HepG2 (cell line): ENCODE data around the gene AEN. TPM values are rescaled to one million over a fixed set of nuclear protein-coding genes. Genes with fewer than 3 reads are reported as not detected.
A peak's percentile ranks its signal among the peaks of the same experiment; 100 is the strongest.

ENCODE experiments used
- ATAC-seq: fragments of 200-7000 bp; cut with Tn5 transposase; 3 replicates; pipeline ENCODE4 v1.9.1; 2020; ENCODE audit warnings: mild to moderate bottlenecking, moderate library complexity
- BruUV-seq: library from RNA; stranded (reverse); fragments of 400-500 nt; replicated peaks from 2 replicates; lab custom pipeline; 2021; lab: Mats Ljungman, UMichigan
- CTCF ChIA-PET: fragments of 300-600 bp; formaldehyde crosslinking; extraction: SDS; loops from one replicate; lab custom pipeline; 2021; ENCODE audit warnings: low total read pairs, inconsistent platforms, low intra/inter-chr PET ratio; lab: Yijun Ruan, JAX
- POLR2A ChIA-PET: fragments of 350-600 bp; sonication (Branson Sonifier 250); formaldehyde crosslinking; loops from one replicate; lab custom pipeline; 2020; ENCODE audit warnings: antibody characterized with exemption, inconsistent platforms; lab: Yijun Ruan, JAX
- DNase-seq: peaks from one replicate; pipeline ENCODE4 v3.0.0-alpha.2; 2015; ENCODE audit warnings: low spot score
- FAIRE-seq: peaks from 3 replicates; lab custom pipeline; 2011; peaks lifted over from hg19 to GRCh38; lab: Jason Lieb, UNC
- H2AFZ ChIP-seq: one replicate; pipeline ENCODE4 v1.6.1; 2011; ENCODE audit warnings: low read length, inconsistent platforms
- H3K27ac ChIP-seq: fragments of 300-600 bp; 3 replicates; pipeline ENCODE4 v1.8.0; 2011; ENCODE audit warnings: mixed run types, mild to moderate bottlenecking, mixed read lengths, low read length, inconsistent platforms; ENCODE audit not compliant: insufficient read depth; ENCODE audit errors: extremely low read length
- H3K27me3 ChIP-seq, 2 experiments: fragments of 200-600 bp in 1 of 2; 2 replicates in 1 of 2; 3 replicates in 1 of 2; pipeline versions ENCODE4 v1.6.0 to v1.8.0; 2011; ENCODE audit warnings: low read length in 2 of 2, mild to moderate bottlenecking in 2 of 2, moderate library complexity in 2 of 2, inconsistent platforms in 1 of 2; ENCODE audit not compliant: insufficient read depth in 2 of 2, control insufficient read depth in 1 of 2
- H3K36me3 ChIP-seq, 2 experiments: fragments of 200-600 bp in 1 of 2; replicated peaks in 1 of 2; 2 replicates in 1 of 2; 3 replicates in 1 of 2; pipeline versions ENCODE4 v1.5.1 to v1.8.0; 2011; ENCODE audit warnings: low read length in 2 of 2, inconsistent platforms in 1 of 2; ENCODE audit not compliant: insufficient read depth in 2 of 2, control insufficient read depth in 1 of 2
- H3K4me1 ChIP-seq: 2 replicates; pipeline ENCODE4 v1.5.1; 2012; ENCODE audit warnings: low read length, inconsistent platforms; ENCODE audit not compliant: insufficient read depth
- H3K4me2 ChIP-seq: 2 replicates; pipeline ENCODE4 v1.6.0; 2011; ENCODE audit warnings: low read depth, low read length, inconsistent platforms
- H3K4me3 ChIP-seq, 3 experiments: fragments of 200-600 bp in 1 of 3; sonication (generic), shearing (Covaris generic) in 1 of 3; replicated peaks in 1 of 3; 2 replicates each; pipeline ENCODE4 v1.5.1; 2011 to 2016; ENCODE audit warnings: low read length in 3 of 3, inconsistent platforms in 2 of 3, low read depth in 2 of 3, mild to moderate bottlenecking in 2 of 3, control low read depth in 1 of 3, mixed read lengths in 1 of 3; ENCODE audit not compliant: insufficient read depth in 1 of 3
- H3K79me2 ChIP-seq: one replicate; pipeline ENCODE4 v1.6.1; 2011; ENCODE audit warnings: low read length, inconsistent platforms; ENCODE audit not compliant: insufficient read depth
- H3K9ac ChIP-seq: 2 replicates; pipeline ENCODE4 v1.6.0; 2011; ENCODE audit warnings: mild to moderate bottlenecking, low read depth, low read length, inconsistent platforms; ENCODE audit not compliant: insufficient read depth
- H3K9me3 ChIP-seq: 2 replicates; pipeline ENCODE4 v1.5.1; 2012; ENCODE audit warnings: mild to moderate bottlenecking, low read length
- H4K20me1 ChIP-seq: 2 replicates; pipeline ENCODE4 v1.6.0; 2011; ENCODE audit warnings: inconsistent platforms, mild to moderate bottlenecking, low read length, moderate library complexity; ENCODE audit not compliant: insufficient read depth
- CBX1 ChIP-seq: IDR thresholded peaks from one replicate; pipeline ENCODE4 v1.6.1; 2016; ENCODE audit warnings: antibody characterized with exemption, low read depth
- HHEX ChIP-seq: IDR thresholded peaks from 2 replicates; pipeline ENCODE4 v1.6.1; 2016; ENCODE audit warnings: control low read depth
- HNRNPK ChIP-seq: fragments of 200-400 bp; formaldehyde crosslinking; IDR thresholded peaks from 2 replicates; pipeline ENCODE4 v1.6.1; 2018; ENCODE audit warnings: low read length, low read depth, moderate library complexity, mild to moderate bottlenecking; ENCODE audit not compliant: poor library complexity, severe bottlenecking
- PAF1 ChIP-seq: IDR thresholded peaks from 2 replicates; pipeline ENCODE4 v1.6.1; 2016; ENCODE audit warnings: missing genetic modification reagents, missing compliant biosample characterization
- SRSF9 ChIP-seq: fragments of 200-400 bp; formaldehyde crosslinking; IDR thresholded peaks from 2 replicates; pipeline ENCODE4 v1.6.1; 2018; ENCODE audit warnings: borderline replicate concordance, mild to moderate bottlenecking, low read depth, low read length; ENCODE audit not compliant: insufficient read depth, poor library complexity, severe bottlenecking
- WGBS: methylation state at CpG from one replicate; pipeline ENCODE4 v1.1.6; 2017; ENCODE audit warnings: low lambda C conversion rate; 5-methylcytosine and 5-hydroxymethylcytosine counted together
- in situ Hi-C: cut with HindIII; loops from 2 replicates; pipeline ENCODE4 v1.10.0; 2017; ENCODE audit warnings: low pct_unique_long_range_greater_than_20kb; ENCODE audit not compliant: extremely low pct_ligation_motif_present
- intact Hi-C: fragments of 100-400 bp; cut with micrococcal nuclease; formaldehyde crosslinking; loops from one replicate; pipeline ENCODE4 v1.10.0; 2022; ENCODE audit not compliant: unreplicated experiment
- polyA plus RNA-seq, 8 experiments: library from polyadenylated mRNA; depleted of rRNA in 3 of 8; stranded (reverse) in 7 of 8; unstranded in 1 of 8; fragments of >200 nt; fragmentation: Illumina TruSeq in 4 of 8; extraction: Trizol in 4 of 8; gene quantifications; 2 replicates each; pipeline versions ENCODE4 v1.2.1 to v1.2.3, GENCODE V29; 2011 to 2016; ENCODE audit warnings: low read depth in 4 of 8, missing spikeins in 1 of 8, mixed read lengths in 1 of 8; ENCODE audit not compliant: insufficient read depth in 1 of 8
- total RNA-seq, 5 experiments: library from RNA; depleted of rRNA; stranded (reverse); fragments of >200 nt; fragmentation: Illumina TruSeq; extraction: Trizol; gene quantifications; 2 replicates each; pipeline ENCODE4 v1.2.3, GENCODE V29; 2016; ENCODE audit warnings: low read depth in 1 of 5

The AEN gene
- total and polyA plus RNA-seq, 2 of the 13 experiments (the other 11 are each of a cell fraction or from before 2014, with no cell fraction given) = 51.3 to 118 TPM

- no peak overlapping the region for H2AFZ ChIP-seq
- intact Hi-C loops = no loop called here
- ChIA-PET CTCF (no interaction called here), POLR2A (interaction anchor here (0.6 to 1.0 kb wide), 2 partner anchors 14 to 19 kb away, joined by 3 read pairs; no protein-coding TSS in a partner anchor)
- DNase-seq = no peak
- no peak for FAIRE-seq
- H3K4me3 ChIP-seq = no peak overlapping the region
- in situ Hi-C loops = loop anchor here (5.0 kb wide), 1 partner anchor 175 kb away; no protein-coding TSS in a partner anchor
- H3K9ac ChIP-seq = no peak overlapping the region
- no peak overlapping the region for H3K4me2 ChIP-seq
- H3K27me3 ChIP-seq = no peaks in the 10 kb centered on the region; a peak in 1 of 5 replicates
- no peaks in the 10 kb centered on the region for H3K36me3 ChIP-seq
- WGBS = 76% methylated on average over 6 of the region's 8 CpGs
- H3K9me3 ChIP-seq = no peaks in the 10 kb centered on the region
- TF ChIP-seq CBX1 (no peak), SRSF9 (no peak), PAF1 (CRISPR knock-in tag) (no peak), HHEX (CRISPR knock-in tag) (no peak), HNRNPK (peak; percentile 7)
- no peaks in the 10 kb centered on the region for H3K79me2 ChIP-seq
- 0 out of 2 replicates have a peak, but pooled peaks cover 2% of the 10 kb centered on the region for H4K20me1 ChIP-seq
- no peak for ATAC-seq
- peaks cover 7% of the 10 kb centered on the region; the same call in 1 of the 2 replicates for H3K4me1 ChIP-seq
- H3K27ac ChIP-seq = no peak overlapping the region
- BruUV-seq = no TSS peak
Measured at GRCh38 chr15:88652456-88653199, 31.5 kb downstream of the AEN start.
